ENCODE measurements around the gene EPX.

The EPX gene

DNA sequence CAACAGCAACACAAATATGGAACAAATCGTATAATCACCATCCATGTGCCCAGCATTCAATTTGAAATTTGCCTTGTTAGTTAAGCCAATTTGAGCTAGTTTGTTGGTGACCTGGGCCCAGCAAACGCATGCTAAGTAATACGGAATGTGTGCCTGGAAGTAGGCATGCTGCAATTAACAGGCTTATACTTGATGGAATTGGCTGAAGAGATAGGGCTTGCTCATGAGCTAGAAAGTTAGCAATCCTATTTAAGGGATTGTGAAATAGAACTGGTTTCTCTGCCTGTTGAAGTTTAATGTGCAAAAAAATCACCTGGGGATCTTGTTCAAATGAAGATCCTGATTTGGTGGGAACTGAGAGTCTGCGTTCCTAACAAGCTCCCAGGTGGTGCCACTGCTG lies 37.4 kb downstream of the EPX start:
- DNase-seq = no peak

DNA sequence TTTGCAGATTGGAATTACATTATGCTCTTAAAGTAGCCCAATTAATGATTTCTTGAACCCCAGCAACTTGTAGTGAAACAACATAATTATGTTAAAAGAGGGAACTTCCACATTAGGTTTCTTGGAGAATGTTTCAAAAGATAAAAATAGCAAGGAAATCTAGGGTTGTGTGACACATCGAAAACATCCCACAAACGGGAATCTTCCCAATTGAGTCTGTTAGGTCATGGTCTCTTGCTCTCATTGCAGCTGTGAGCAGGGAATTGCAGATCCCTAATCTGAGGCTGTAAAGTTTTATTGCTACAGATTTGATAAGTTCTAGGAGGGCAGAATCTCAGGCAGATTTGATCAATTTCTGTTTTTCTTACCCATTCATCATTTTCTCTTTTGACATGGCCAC lies 39.1 kb downstream of the EPX start:
- DNase-seq = no peak

GRCh38 chr17:58232707-58233156 lies 40.2 kb downstream of the EPX start:
- no peak for DNase-seq

- no peak for DNase-seq
Measured at GRCh38 chr17:58233543-58233942, 41.0 kb downstream of the EPX start.

DNA sequence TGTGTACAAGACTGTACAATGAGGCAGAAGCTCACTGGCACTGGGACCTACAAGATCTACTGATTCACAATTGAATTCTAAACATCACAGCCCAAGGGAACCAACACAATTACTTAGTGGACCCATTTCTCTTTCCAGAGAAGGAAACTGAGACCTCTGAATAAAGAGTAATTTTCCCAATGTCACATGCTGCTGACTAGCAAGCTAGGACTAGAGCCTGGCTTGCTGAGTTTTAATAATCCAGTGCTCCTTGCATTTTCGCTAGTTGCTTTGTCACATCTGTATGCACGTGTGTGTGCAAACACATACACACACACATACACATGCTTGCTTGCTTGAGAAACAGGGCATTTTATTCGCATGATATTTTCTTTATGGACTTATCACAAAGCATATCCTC lies 42.0 kb downstream of the EPX start:
- no peak for DNase-seq

DNA sequence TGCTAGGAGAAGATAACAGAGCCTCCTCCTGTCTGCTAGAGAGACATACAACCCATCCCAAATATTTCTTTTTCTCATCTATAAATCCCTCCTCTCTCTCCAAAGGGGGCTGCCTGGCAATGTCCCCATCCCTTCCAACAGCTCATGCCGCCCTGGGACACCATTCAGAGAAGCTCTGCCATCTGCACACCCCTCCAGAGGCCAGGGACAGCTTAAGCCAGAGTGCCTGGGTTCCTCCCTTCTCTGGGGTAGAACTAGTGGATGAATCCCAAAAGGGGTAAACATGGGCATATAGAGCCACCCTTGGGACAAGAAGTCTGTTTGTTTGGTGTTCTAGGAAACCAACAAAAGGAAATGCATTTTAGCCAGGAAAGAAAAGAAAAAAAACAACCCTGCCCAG lies 43.3 kb downstream of the EPX start:
- DNase-seq = no peak

DNA sequence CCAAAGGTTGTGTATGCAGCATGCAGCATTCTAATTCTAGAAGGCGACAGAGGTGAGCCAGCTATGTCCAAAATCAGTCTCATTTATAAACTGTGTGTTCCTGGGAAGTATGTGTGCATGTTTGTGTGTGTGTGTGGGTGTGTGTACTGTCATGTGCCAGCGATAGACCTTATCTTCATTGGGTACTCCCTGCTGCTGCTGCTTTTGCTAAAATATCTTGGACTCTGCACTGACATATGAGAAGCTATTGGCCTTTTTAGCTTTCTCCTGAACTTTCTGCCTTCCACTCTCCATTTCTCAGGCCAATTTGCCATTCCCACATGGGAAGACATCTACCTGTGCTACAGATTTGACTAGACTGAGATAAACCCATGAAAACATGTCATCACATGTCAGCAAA lies 43.9 kb downstream of the EPX start:
- DNase-seq = no peak

- DNase-seq = no peak
Measured at GRCh38 chr17:58238147-58238634, 45.7 kb downstream of the EPX start, which contains the start of gene LPO. TSS of gene LPO (plus strand) at chr17:58238584. CDS start at chr17:58242980, 4,396 bp downstream.

DNA sequence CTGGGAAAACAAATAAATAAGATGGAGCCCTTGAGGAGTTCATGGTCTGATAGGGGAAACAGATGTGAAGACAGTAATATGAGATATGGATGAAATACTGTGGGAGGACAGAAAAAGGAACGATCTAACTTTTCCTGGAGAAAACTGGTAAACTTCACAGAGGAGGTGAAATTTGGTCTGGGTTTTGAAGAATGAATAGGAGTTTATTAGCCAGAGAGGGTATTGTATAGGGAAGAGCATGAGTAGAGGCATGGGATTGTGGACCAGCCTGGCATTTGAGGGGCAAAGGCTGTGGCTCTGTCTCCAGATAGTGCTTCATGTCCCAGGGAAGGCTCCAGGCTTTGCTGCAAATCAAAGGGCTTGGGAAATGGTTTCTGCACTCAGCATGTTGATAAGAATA lies 47.5 kb downstream of the EPX start:
- no peak for DNase-seq

GRCh38 chr17:58242171-58242784 lies 49.8 kb downstream of the EPX start:
- no peak for DNase-seq

GRCh38 chr17:58244963-58245362 lies 52.4 kb downstream of the EPX start:
- DNase-seq = no peak

GRCh38 chr17:58245428-58246103 lies 53.0 kb downstream of the EPX start:
- DNase-seq = no peak

GRCh38 chr17:58246104-58246740 lies 53.7 kb downstream of the EPX start:
- no peak for DNase-seq

DNA sequence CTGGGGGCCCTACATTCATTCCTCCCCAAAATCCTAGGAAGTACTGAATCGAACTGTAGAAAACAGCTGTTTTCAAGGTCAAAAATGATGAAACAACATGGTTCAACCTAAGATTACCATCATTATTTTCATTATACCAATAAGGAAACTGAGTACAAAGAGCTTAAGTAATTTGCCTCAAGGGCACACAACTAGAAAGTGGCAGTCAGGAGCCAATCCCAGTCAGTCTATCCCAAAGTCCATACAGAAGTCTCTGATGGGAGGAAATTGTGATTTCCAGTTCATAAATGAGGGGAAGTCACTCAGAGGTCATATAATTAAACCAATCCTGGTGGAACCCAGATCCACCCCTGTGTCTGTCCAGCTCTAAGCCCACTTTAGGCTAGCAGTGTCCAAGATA lies 54.3 kb downstream of the EPX start:
- no peak for DNase-seq

DNA sequence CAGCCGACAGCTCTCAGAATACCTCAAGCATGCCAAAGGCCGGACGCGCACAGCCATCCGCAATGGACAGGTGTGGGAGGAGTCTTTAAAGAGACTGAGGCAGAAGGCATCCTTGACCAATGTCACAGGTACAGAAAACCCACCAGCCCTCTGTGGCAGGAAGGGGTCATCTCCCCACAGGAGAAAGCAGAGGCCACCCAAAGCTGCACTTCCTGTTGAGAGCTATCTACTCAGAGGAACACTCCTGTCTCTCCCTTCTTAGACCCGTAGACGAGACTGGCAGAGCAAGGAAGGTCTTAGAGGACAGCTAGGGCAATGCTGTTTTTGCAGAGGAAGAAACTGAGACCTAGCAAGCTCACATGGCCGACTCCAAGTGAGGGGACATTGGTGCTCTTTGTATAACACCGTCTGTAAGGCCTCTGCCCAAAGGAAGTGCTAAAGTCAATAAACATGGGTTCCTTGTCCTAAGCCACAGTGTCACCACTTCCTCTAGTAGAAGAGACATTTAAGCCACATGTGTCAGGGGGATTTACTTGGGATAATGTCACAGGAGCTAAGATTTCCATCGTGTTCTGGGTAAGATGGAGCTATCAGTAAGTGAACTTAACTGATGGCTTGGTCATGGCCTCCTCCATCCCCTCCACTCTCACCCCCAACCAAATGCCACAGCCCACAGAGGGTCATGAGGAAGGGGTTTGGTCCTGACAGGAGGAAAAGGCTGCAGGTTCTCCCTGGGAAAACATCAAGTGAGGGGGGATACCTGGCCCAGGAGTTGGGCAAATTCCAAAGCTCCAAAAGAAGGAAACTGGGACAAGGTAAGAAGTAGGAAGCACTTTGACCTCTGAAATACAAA lies 55.2 kb downstream of the EPX start:
- no peak for DNase-seq

- no peak for DNase-seq
Measured at GRCh38 chr17:58248955-58249269, 56.4 kb downstream of the EPX start.

DNA sequence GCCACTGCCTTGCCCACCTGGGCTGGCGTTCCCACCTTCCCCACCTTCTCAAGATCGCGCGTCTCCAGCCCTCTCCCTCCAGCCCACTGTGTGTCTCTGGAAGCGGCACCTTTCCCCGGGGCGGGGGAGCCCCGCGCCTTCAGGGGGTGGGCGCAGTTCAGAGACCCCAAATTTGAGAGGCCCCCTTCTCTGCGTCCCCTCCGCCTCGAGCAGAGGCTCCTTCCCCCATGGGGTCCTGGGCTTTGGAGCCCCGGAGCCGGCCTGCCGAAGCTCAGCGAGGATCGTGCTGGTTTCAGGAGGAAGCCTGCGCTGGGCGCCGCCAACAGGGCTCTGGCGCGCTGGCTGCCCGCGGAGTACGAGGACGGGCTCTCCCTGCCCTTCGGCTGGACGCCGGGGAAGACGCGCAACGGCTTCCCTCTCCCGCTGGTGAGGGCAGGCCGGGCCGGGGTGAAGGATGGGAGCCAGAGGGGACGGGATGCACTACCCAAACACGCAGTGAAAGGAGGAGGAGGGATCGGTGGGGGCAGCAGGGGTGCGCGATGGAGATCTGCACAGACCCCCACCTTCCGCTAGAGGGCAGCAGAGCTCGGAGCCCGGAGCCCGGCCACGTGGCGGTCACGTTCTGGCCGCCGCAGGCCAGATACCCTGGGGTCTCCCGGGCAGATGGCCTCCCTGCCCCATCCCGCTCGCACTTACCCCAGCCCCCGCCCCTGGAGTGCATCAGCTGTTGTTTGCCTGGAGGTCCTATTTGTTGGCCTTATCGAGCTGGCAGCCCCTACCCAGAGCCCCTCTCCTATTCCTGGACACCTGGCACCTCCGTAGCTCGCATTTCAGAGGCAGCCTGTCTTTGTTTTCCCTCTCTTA lies 57.0 kb downstream of the EPX start:
- DNase-seq = peak; percentile 26

- no peak for DNase-seq
Measured at GRCh38 chr17:58250344-58251011, 58.0 kb downstream of the EPX start.

GRCh38 chr17:58252141-58252540 lies 59.6 kb downstream of the EPX start:
- DNase-seq = no peak

- DNase-seq = no peak
Measured at GRCh38 chr17:58253082-58253481, 60.6 kb downstream of the EPX start.

All from DMS79 (cell line).